ENCODE measurements around the gene TREX2.
"Not testable (repeated sequence)": the region's sequence is repeated elsewhere in the genome, so short reads cannot be mapped to it uniquely, and the experiment has no call there.

Gene TREX2

GRCh38 chrX:153405426-153405825, 40.4 kb downstream of the TREX2 start:
- no peak for DNase-seq (ENCODE audit: low read depth)
- TF ChIP-seq, protein P1, sequence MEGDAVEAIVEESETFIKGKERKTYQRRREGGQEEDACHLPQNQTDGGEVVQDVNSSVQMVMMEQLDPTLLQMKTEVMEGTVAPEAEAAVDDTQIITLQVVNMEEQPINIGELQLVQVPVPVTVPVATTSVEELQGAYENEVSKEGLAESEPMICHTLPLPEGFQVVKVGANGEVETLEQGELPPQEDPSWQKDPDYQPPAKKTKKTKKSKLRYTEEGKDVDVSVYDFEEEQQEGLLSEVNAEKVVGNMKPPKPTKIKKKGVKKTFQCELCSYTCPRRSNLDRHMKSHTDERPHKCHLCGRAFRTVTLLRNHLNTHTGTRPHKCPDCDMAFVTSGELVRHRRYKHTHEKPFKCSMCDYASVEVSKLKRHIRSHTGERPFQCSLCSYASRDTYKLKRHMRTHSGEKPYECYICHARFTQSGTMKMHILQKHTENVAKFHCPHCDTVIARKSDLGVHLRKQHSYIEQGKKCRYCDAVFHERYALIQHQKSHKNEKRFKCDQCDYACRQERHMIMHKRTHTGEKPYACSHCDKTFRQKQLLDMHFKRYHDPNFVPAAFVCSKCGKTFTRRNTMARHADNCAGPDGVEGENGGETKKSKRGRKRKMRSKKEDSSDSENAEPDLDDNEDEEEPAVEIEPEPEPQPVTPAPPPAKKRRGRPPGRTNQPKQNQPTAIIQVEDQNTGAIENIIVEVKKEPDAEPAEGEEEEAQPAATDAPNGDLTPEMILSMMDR (conservative IDR thresholded peaks at IDR 0.05; ENCODE audit: low read depth, low read length), result no peak
- H3K4me3 ChIP-seq (ENCODE audit: low read depth, low read length), result no peak overlapping the region

GRCh38 chrX:153404333-153404732, 41.5 kb downstream of the TREX2 start:
- not testable (repeated sequence) for DNase-seq (ENCODE audit: low read depth); H3K4me3 ChIP-seq (ENCODE audit: low read depth, low read length)

DNA sequence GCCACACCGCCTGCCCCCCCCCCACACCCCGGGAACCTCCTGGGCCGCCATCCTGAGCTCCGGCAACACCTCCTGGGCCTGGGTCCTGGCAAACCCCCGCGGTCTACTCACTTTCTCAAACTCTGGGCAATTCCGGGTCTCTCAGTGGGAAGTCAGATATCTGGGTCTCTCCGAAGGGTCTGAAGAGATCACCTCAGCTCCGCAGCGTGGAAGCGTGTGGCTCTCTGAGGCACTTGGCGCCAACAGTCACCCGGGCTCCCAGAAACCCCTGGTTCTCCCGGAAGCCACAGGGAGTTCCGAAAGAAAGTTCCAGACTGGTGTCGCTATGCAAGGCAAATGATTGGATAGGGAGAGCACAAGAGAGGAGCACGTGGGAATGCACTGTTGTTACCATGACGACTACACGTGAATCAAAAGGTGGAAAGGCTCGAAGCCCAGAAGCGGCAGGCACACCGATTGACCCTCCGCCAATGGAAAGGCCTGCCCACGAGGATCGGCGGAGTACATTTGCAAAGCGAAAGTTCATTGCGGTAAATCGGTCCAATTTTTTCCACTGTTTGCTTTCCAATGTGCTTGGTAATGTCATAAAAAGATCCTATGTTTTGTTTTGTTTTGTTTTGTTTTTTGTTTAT, 44.6 kb downstream of the TREX2 start, which contains the start of gene PNMA6E:
Gene PNMA6E (minus strand): TSS at position 218 of the 632 bp plus-strand sequence. CDS start 2,501 bp downstream, outside the sequence.
- DNase-seq (ENCODE audit: low read depth), result no peak
- H3K4me3 ChIP-seq (ENCODE audit: low read depth, low read length), result no peak within 1 kb of the TSS
- TF ChIP-seq, protein P1 (conservative IDR thresholded peaks at IDR 0.05; ENCODE audit: low read depth, low read length), result no peak

- H3K4me3 ChIP-seq (ENCODE audit: low read depth, low read length), result no peak overlapping the region
- peak; percentile 29 for DNase-seq (ENCODE audit: low read depth)
- TF ChIP-seq, protein P1 (conservative IDR thresholded peaks at IDR 0.05; ENCODE audit: low read depth, low read length), result peak; percentile 74
Measured at GRCh38 chrX:153400146-153401132, 45.4 kb downstream of the TREX2 start.

- TF ChIP-seq, protein P1 (conservative IDR thresholded peaks at IDR 0.05; ENCODE audit: low read depth, low read length), result no peak
- no peak for DNase-seq (ENCODE audit: low read depth)
- H3K4me3 ChIP-seq (ENCODE audit: low read depth, low read length), result no peak overlapping the region
Measured at GRCh38 chrX:153398275-153398960, 47.4 kb downstream of the TREX2 start.

- H3K4me3 ChIP-seq (ENCODE audit: low read depth, low read length), result no peak overlapping the region
- TF ChIP-seq, protein P1 (conservative IDR thresholded peaks at IDR 0.05; ENCODE audit: low read depth, low read length), result no peak
- no peak for DNase-seq (ENCODE audit: low read depth)
Measured at GRCh38 chrX:153397256-153397960, 48.4 kb downstream of the TREX2 start.

Data from choroid plexus epithelial cell (primary cell).